Activated CD8-positive, alpha-beta memory T cell treated with anti-CD3 and anti-CD28 coated beads for 48 hours (primary cell): ENCODE measurements around the gene GGCX.
"Not testable (repeated sequence)": the region's sequence is repeated elsewhere in the genome, so short reads cannot be mapped to it uniquely, and the experiment has no call there.

Experiments
- DNase-seq, 3 experiments: peaks; one replicate each; pipeline ENCODE4 v3.0.0-alpha.2; 2020; ENCODE audit warnings: low read depth in 2 of 3, low spot score in 2 of 3

Gene GGCX

DNA sequence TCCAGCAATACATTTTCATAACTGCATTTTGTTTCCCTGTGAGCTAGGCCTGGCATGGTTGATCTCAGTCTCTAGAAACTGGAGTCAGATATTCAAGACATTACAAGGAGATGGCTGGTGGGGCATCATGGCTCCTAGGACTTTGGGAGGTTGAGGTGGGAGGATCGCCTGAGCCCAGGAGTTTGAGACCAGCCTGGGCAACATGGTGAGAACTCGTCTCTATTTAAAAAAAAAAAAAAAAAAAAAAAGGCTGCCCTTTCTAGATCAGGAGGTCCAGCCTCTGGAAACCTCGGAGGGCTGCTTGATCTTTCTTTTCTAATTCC, 15.7 kb upstream of the GGCX start:
- DNase-seq = no peak

DNA sequence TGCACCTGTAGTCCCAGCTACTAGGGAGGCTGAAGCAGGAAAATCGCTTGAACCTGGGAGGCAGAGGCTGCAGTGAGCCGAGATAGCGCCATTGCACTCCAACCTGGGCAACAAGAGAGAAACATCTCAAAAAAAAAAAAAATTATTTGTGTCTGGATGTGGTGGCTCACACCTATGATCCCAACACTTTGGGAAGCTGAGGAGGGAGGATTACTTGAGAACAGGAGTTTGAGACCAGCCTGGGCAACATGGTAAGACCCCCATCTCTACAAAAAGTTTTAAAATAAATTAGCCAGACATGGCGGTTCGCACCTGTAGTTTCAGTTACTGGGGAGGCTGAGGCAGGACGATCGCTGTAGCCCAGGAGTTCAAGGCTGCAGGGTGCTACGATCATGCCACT, 14.4 kb upstream of the GGCX start:
- no peak for DNase-seq

- no peak for DNase-seq
Observed at GRCh38 chr2:85566265-85566664, 5.0 kb upstream of the GGCX start.

- DNase-seq = no peak
Observed at GRCh38 chr2:85564144-85564563, 2.9 kb upstream of the GGCX start.

DNA sequence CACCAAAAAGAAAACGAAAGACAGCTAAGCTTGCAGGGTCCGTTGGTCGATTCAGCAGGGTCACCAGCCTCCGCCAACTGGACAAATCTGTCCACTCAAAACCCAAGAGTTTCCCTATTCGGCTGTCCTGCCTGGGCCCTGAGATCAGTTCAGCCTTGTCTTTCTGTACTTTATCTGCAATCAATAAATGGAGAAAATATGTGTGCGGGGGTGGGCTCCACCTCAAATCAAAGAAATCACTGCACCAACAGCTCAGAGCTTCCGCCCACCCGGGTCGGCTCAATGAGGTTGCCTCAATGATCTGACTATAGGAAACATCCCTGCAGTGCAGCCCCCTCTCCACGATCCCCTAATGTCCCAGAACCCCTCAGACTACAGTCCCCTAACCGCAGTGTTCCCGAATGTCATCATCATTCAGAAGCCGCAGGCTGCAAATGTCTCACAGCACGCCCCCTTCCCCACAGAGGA, 447 bp downstream of the GGCX start:
- peak in 1 of 3 experiments; percentile 20 for DNase-seq

GRCh38 chr2:85560403-85560726, 928 bp downstream of the GGCX start:
- DNase-seq = not testable (repeated sequence)

DNA sequence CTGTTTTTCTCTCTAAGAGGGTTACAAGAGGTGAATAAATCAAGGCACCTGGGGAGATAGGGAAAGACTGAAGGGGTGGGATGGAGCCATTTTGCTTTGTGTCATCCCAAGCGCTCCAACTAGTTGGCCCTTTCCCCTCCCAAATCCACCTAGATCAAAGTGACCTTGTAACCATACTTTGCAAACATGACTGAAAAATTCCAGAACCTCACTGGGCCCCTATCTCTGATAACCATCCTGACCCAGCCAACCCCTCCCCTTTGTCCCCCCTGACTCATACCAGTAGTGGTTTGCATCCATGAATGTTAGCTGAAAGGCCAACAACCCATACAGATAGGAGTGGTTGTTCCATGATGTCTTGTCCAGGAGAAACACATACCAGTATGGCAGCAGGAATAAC, 3.1 kb downstream of the GGCX start:
- no peak for DNase-seq

GRCh38 chr2:85557130-85557529, 4.2 kb downstream of the GGCX start:
- no peak for DNase-seq

DNA sequence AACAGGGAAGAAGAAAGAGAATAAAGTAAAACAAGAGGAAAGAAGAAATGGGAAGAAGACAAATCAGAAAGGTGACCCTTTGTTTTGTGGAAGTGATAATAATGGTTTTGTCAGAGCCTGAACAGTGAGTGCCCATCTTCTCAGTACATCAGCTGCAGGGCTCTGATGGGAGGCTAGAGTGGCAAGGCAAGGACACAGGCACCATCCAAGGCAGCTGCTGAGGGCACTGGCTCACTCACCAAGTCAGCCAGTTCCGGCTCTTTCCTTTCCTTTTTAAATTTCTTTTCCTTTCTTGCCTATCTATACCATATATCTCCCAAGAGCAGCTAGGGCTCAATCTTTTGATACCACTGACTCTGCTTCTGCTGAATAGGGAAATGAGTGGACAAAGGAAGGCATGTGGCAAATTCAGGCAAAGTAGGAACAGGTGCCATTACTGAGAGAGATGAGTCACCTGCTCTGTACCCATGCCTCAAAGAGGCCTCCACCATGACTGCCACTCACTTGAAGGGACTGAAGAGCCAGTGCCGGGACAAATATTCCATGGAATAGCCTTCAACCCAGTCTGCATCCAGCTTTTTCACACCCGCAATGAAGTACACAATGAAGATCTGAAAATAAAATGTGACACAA, 6.2 kb downstream of the GGCX start:
- no peak for DNase-seq

DNA sequence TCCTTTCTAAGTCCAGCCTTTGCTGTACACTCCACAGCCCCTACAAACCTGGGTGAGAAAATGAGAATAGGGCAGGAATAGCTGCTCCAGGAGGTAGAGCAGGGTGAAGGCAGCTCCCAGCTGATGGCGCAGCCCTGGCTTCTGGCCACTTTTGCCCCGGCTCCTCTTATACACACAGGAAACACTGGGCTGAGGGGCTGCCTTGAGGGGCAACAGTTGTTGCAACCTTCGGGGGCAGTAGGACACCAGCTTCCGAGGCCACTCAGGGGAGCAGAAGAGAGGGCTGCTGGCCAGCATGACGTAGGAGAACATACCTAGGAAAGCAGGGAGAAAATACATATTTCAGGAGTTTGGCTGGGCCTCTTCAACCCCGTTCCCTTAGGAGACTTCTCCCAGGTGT, 8.1 kb downstream of the GGCX start:
- DNase-seq = no peak

DNA sequence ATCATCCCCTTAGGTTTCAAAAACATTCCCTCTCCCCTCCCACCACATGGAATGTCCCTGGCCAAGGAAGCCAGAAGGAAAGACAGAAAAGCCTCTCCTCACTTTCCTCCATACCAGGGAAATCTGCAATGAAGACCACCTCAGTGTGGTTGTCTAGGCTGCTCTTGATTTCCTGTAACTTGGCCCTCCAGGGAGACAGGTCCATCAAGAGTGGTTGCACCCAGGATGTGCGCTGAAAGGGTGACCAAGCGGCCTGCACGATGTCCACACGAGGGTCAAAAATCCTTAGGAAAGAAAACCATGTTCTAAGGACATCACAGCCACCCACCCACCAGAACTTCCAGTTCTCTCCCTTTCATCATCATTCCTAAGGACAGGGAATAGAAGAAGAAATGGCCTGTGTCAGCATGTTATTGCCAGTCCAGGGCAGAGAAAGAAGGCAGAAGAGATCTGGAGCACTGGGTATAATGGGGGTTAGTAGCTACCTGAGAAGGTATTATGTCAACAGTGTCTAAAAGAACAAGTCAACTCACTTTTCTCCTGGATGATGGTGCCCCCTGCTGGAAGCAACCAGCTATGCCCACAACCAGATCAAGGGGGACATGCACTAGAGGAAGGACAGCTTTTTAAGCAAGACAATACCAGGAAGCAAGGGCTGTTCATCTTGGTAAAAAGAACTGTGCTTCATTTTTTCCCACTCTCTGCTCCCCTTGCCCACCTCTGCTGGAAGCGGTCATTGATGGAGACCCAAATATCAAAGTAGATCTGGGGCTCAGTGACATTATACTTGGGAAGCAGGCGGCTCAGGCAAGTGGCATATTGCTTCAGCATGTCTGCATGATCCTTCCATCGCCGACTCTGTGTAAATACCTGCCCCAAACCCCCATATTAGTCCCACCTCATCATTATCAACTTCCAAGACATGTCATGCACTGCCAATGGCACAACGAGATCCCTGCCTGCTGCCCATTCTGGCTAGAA, 9.3 kb downstream of the GGCX start:
- DNase-seq = peak; percentile 48 to 75 (median 67)

- no peak for DNase-seq
Observed at GRCh38 chr2:85550486-85550885, 10.8 kb downstream of the GGCX start.

- DNase-seq = no peak
Observed at GRCh38 chr2:85549826-85550225, 11.5 kb downstream of the GGCX start.

DNA sequence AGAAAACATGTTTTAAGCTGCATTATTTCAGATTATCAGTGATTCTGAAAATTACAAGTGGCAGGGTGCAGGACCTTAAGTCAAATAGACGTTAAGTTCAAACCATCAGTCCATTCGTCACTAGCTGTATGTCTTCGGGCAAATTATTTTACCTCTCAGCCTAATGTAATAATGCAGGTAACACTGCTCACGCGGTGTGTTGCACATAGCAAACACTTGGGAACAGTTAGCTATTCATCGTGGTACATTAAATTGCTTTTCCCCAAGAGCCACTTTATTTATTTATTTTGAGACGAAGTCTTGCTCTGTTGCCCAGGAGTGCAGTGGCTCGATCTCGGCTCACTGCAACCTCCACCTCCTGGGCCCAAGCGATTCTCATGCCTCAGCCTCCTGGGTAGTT, 12.2 kb downstream of the GGCX start:
- DNase-seq = no peak

DNA sequence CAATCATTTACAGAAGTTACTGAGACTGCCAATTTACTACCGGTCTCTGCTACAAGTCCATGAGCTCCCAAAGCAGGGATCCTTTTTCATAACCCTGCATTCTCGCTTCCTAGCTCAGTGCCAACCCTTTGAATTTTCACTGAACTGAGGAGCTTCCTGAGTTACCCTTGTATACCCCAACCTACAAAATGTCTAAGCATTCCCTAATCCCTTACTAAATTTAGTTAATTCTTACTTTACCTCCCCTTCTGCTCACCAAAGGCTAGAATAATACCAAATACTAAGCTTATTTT, 12.7 kb downstream of the GGCX start:
- DNase-seq = no peak

DNA sequence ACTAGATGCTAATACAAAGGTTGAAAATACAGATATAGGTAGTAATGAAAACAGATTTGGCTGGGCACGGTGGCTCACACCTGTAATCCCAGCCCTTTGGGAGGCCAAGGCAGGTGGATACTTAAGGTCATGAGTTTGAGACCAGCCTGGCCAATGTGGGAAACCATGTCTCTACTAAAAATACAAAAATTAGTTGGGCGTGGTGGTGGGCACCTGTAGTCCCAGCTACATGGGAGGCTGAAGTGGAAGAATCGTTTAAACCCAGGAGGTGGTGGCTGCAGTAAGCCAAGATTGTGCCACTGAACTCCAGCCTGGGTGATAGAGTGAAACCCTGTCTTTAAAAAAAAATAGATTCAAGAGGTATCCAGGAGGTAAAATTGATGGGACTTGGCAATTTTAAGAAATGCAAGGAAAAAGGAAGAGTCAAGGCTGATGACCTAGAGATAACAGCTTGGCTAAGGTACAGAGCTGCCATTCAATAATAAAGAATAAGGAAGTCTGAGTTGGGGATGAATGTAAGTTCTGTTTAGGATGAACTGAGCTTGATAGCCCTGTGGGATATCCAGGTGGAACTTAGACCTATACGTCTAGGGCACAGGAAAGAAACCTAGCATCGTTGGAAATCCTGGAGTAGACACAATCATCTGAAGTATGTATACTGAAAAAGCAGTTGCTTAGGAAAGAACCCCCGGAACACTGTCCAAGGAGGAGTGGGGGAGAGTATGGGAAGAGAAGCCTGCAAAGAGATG, 13.3 kb downstream of the GGCX start:
- no peak for DNase-seq

- no peak for DNase-seq
Observed at GRCh38 chr2:85547089-85547858, 14.0 kb downstream of the GGCX start.

- DNase-seq = no peak
Observed at GRCh38 chr2:85545780-85546240, 15.5 kb downstream of the GGCX start.

DNA sequence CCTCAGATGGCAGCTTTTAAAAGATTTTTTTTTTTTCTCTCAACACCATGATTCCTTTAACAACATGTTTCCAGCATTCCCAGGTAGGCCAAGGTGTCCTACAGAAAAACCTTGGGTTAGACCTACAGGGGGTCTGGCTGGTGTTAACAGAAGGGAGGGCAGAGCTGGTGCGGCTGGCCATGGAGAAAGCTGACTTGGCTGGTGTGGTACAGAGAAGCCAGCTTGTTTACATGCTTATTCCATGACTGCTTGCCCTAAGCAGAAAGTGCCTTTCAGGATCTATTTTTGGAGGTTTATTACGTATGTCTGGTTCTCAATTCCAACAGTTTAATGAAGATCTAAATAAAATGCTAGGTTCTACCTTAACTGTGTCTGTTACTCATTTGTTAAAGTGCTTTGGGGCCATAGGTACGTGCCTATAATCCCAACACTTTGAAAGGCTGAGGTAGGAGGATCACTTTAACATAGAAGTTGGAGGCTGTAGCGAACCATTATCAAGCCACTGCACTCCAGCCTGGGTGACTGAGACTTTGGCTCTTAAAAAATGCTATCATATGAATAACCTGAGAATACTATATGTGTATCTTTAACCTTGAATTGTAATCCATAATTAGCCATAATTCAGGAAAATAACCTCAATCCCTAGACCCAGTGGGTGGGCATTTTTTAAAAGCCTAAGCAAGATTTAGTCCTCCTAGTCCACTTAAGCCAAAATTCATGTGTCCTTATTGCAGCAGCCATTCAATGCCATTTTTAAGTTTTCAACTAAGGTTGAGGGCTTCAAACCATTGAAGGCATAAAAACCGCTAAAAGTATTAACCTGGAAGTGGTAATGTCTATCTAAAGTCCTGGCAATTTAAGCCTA, 16.1 kb downstream of the GGCX start:
- DNase-seq = not testable (repeated sequence)

GRCh38 chr2:85544254-85544691, 17.0 kb downstream of the GGCX start:
- not testable (repeated sequence) for DNase-seq
